NCI-H1436 treated with DMSO at 0.1 percent for 48 hours (cell line): ENCODE measurements around the gene RNU7-1.

ENCODE experiments used
- DNase-seq: peaks from one replicate; lab custom pipeline; 2025; lab: John Stamatoyannopoulos, UW

The RNU7-1 gene

DNA sequence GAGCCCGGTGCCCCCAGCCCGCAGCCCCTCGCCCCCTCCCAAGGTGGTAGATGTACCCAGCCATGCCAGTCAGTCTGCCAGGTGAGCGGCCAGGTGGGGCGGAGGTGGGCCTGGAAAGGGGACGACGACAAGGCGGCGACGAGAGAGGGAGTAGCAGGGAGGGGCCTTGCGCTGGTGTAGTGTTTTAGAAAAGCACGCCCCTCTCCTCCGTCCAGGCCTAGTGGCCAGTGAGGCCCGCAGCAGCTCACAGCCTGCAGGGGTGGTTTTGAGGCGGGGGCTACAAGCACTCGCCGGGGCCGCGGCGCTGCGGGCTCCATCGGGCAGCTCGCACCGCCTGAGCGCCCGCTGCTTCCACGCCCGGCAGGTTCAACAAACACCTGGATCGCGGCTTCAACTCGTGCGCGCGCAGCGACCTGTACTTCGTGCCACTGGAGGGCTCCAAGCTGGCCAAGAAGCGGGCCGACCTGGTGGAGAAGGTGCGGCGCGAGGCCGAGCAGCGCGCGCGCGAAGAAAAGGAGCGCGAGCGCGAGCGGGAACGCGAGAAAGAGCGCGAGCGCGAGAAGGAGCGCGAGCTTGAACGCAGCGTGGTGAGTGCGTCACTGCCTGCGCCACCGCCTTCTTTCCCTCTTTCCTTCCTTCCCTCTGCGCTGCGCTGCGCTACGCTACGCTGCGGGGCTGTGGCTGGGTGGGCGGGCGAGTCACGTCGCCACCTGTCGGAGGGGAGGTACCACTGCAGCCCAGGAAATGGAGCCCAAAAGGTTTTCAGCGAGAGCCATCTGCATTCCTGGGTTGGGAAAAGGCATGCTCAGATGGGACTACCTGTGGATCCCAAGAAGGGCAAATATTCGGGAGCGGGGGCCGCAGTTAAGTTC, 5.9 kb upstream of the RNU7-1 start:
- DNase-seq, result peak; percentile 86

DNA sequence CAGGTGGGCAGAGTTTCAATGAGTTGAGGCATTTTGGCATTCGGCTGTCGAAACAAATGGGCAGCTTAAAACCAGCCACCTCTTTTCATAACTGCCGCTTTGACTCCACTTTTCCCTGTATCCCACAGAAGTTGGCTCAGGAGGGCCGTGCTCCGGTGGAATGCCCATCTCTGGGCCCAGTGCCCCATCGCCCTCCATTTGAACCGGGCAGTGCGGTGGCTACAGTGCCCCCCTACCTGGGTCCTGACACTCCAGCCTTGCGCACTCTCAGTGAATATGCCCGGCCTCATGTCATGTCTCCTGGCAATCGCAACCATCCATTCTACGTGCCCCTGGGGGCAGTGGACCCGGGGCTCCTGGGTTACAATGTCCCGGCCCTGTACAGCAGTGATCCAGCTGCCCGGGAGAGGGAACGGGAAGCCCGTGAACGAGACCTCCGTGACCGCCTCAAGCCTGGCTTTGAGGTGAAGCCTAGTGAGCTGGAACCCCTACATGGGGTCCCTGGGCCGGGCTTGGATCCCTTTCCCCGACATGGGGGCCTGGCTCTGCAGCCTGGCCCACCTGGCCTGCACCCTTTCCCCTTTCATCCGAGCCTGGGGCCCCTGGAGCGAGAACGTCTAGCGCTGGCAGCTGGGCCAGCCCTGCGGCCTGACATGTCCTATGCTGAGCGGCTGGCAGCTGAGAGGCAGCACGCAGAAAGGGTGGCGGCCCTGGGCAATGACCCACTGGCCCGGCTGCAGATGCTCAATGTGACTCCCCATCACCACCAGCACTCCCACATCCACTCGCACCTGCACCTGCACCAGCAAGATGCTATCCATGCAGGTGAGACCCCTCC, 5.0 kb upstream of the RNU7-1 start:
- no peak for DNase-seq

GRCh38 chr12:6939191-6939540, 4.5 kb upstream of the RNU7-1 start:
- no peak for DNase-seq

DNA sequence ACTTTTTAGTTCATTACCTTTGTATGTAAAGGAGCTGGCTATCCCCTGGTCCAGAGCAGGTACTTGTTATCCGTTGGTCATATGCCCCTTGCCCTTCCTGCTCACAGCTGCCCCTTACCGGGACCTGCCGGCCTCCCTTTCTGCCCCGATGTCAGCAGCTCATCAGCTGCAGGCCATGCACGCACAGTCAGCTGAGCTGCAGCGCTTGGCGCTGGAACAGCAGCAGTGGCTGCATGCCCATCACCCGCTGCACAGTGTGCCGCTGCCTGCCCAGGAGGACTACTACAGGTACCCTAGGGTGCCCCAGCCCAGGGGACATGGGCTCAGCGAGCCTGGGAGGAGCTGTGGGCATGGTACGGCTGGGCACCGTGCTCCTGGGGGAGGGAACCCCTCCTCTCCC, 2.3 kb upstream of the RNU7-1 start:
- DNase-seq, result no peak

DNA sequence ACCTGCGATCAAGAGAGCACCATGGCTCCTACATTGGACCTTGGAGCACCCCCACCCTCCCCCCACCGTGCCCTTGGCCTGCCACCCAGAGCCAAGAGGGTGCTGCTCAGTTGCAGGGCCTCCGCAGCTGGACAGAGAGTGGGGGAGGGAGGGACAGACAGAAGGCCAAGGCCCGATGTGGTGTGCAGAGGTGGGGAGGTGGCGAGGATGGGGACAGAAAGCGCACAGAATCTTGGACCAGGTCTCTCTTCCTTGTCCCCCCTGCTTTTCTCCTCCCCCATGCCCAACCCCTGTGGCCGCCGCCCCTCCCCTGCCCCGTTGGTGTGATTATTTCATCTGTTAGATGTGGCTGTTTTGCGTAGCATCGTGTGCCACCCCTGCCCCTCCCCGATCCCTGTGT, 1.8 kb upstream of the RNU7-1 start:
- no peak for DNase-seq

- DNase-seq, result no peak
Observed at GRCh38 chr12:6942331-6942665, 1.3 kb upstream of the RNU7-1 start.

DNA sequence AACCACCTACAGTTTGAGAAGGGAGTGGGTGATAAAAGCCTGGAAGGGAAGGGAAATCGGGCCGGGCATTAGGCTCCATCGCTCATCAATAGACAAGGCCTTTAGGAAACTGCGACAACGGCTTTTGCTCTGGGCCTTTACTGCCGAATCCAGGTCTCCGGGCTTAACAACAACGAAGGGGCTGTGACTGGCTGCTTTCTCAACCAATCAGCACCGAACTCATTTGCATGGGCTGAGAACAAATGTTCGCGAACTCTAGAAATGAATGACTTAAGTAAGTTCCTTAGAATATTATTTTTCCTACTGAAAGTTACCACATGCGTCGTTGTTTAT, 261 bp upstream of the RNU7-1 start:
- DNase-seq, result peak; percentile 75

DNA sequence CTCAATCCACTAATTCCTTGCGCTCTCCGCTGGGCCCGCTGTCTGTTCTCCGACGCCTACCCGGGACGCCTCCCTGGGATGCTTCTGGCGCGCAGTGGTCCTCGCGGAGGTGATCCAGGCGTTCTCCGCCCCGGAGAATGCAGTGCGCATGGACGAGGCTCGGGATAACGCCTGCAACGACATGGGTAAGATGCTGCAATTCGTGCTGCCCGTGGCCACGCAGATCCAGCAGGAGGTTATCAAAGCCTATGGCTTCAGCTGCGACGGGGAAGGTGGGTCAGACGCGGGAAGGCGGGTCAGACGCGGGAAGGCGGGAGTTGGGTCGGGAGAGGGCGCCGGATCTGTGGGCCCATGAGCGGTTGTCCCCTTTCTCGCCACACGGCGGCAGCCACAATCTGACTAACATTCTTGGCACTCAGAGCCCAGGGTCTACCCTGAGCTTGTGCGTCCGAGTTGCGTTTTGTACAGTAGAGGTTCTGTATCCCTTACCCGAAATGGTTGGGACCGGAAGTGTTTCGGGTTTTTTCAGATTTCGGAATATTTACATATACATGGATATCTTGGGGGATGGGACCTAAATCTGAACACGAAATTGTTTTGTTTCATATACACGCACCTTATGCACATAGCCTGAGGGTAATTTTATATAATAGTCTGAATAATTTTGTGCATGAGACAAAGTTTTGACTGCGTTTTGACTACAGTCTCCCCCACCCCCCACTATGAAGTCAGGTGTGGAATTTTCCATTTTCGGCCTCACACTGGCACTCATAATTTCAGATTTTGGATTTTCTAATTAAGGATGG, 968 bp downstream of the RNU7-1 start:
- DNase-seq, result peak; percentile 48

DNA sequence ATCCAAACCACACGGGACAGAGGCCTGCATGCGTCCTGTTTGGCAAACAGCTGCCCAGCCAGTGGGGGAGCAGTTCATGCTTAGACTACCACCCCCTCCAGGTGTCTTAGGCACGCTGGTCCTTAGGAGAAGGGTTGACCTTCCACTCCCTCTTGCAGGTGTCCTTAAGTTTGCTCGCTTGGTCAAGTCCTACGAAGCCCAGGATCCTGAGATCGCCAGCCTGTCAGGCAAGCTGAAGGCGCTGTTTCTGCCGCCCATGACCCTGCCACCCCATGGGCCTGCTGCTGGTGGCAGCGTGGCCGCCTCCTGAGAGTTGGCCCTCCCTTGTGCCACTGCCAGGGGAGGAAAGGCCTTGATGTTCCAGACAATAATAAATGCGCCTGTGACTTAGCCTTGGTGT, 2.0 kb downstream of the RNU7-1 start:
- DNase-seq, result no peak

DNA sequence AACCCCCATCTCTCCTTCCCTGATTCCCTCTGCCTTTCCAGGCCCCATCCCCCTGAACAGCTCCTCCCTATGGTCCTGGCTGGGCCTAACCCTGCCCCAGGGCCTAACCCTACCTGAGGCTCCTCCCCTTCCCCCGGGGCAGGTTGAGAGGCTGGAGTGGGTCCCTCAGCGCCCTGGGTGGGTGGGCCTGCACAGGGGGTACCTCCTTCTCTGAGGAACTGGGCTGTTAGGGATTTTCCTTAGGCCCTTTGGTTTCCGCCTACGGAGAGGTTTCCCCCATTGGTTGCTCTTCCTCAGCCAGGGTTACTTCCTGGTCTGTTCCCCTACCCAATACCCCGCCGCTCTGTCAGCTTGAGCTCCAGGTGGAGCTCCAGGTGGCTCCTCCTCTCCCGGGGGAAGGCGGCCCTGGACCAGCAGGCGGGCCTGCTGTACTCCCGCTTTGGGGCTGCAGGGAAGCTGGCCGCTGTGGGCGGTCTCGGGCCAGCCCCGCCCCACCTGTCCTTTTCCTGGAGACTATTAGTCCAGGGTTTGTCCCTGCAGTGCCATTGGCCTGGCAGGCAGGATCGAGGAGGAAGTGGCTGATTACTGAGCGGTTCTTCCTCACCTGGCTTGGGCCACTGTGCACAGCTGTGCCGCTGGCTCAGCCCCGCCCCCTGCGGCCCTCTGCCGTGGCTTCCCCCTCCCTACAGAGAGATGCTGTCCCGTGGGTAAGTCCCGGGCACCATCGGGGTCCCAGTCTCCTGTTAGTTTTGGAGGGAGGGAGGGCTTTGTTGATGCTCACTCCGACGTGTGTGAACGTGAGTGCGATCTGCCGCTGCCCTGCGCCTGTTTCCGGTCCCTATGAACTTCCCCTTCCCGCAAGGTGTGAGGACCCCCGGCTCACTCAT, 2.7 kb downstream of the RNU7-1 start:
- DNase-seq, result peak; percentile 61

DNA sequence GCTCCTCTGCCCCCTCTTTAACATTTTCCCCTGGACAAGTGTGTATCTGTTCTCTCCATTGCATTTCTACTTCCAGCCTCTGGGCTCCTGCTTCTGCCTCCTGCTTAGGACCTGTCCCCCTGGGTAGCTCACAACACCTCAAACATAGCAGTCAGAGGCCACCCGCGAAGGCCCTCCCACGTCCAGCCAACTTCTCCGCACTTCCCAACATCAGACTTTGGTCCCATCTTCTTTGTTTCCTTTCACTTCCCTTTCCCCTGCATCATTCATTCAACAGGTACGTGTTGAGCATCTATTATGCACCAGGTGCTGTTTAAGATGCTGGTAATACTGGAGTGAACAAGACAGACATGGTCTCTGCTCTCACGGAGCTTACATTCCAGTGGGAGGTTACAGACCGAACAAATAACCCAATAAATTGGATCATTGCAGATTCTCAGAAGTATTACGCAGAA, 3.3 kb downstream of the RNU7-1 start:
- DNase-seq, result no peak

DNA sequence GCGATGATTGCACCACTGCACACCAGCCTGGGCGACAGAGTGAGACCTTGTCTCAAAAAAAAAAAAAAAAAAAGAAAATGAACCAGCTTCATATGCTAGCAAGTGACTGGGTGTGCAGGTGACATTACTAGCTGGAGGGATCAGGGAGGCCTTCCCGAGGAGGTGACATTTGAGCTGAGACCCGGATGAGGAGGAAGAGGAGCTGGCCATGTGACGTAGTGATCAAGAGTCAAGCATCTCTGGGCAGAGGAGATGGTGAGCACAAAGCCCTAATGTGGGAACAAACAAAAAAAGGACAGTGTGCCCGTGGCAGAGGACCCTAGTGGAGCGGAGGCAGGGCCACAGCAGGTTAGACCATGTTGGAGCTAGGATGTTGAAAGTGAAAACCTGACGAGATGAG, 4.0 kb downstream of the RNU7-1 start:
- no peak for DNase-seq

DNA sequence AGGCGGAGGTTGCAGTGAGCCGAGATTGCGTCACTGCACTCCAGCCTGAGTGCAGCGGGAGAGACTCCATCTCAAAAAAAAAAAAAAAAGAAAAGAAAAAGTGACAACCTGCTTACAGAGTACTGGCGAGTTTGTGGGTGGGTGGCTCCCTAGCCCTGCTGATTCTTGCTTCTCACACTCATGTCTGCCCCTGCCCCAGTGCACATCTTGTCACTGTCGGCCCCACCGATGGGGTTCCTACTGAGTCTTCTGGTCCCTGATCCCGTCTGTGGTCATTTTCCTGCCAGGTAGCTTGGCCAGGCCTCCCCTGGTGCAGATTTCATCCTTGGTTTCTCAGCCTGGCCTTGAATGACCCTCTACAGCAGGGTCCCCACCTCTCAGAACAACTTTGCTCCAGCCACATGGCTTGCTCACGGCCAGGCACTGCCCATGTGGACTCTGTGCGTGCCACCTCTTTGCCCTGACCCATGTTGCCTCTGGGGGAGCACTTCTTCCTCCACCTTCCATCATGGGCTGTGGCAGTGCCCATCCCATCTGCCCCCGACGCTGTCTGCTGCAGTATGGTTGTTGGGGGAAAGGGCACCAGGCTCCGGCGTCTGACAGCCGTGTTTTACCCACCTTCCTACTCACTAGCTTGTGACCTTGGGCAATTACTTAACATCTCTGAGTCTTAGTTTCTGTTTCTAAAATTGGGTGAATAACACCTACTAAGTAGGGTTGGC, 5.4 kb downstream of the RNU7-1 start:
- DNase-seq, result no peak

DNA sequence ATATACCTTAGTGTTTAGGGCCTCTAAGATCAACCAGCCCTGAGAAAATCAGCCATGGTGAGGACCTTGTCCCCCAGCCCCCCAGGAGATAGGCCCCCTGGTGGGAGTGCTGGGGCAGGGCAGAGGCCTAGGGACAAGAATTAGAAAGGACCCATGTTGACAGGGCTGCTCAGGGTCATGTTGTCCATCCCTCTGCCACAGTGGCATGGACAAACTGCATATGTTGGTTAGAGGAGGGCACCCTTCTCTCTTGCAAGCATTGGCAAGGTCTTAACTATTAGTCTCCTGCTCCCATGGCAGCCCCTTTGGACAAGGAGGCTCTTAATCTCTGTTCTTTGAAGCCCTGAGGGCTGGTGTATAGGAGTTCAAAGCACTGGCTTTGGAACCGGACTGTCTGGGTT, 6.8 kb downstream of the RNU7-1 start:
- DNase-seq, result no peak

- DNase-seq, result no peak
Observed at GRCh38 chr12:6950811-6951540, 7.4 kb downstream of the RNU7-1 start, which contains the start of gene PTPN6. TSS of gene PTPN6 (plus strand) at chr12:6951356. CDS start at chr12:6951513, 157 bp downstream.

DNA sequence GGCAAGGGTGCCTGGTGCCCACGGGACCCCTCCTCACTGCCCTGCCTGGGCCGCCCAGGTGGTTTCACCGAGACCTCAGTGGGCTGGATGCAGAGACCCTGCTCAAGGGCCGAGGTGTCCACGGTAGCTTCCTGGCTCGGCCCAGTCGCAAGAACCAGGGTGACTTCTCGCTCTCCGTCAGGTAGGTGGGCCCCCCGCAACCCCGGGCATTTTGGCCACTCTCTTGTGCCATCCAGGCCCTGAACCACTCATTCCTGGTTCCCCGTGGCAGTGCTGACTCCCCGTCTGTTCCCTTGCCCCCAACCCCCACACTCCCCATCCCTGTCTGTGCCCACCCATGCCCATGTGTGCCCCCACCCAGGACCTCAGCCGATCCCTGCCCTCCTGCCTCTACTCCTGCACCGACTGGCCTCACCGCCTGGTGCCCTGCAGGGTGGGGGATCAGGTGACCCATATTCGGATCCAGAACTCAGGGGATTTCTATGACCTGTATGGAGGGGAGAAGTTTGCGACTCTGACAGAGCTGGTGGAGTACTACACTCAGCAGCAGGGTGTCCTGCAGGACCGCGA, 8.0 kb downstream of the RNU7-1 start:
- DNase-seq, result no peak

DNA sequence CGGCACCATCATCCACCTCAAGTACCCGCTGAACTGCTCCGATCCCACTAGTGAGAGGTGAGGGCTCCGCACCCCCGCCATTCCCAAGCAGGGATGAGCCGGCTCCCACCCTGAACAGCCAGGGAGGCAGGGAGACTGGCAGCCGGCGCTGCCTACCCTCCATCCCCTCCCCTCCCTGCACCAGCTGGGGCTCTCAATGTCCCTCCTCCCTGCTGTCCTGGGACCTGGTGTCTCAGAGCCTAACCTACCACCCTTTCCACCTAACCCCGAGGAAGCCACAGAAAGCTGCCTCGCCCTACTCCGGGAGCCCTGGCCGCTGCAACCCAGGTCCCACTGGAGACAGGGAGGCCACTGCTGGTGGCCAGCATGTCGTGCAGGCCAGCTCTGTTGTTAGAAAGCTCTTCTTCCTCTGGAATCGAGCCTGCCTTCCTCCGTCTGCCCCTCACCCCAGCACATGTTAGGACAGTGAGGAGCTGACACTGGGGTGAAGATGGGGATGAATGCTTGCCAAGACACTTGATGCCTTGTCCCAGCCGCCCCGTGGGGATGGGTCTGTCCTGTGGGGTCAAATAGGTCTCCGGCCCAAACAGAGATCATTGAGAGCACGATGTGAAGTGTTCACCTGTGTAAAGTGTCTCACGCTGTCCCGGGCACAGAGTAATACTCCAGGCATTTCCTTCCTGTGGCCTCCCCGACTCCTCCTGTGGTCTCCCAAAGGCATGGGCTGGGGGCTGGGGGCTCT, 8.7 kb downstream of the RNU7-1 start:
- no peak for DNase-seq

DNA sequence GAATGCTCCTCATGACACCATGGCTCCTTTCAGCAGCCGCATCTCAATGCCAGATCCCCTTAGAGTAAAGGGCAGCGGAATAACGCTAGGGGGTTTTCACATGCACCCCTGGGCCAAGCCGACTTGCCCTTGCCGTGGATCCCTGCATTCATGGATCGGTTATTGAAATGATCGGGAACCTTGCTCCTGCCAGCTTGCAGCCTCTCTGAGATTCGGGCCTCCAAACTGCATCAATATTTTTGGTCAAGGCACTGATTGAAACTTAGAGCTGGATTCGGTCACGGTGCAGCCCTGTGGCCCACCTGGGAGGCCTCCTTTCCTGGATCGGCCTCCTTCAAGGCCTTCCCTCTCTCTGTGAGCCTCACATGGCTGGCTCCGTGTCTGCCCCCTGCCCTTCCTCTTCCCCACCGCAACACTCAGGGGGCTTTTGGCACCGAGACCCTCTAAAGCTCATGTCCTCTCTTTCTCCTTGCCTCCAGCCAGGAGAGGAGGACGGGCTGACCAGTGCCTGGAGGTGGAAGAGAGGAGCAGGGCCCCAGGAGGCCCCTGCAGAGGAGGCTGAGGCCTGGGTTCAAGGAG, 9.3 kb downstream of the RNU7-1 start:
- DNase-seq, result no peak
